Vagina (tissue), 2 donors: Measurements from ENCODE around the gene ASB5. TPM values are rescaled to one million over a fixed set of nuclear protein-coding genes. Genes with fewer than 3 reads are reported as not detected.

Source experiments
- DNase-seq, 2 donors: peaks; one replicate each; pipeline ENCODE4 v3.0.0-alpha.2; 2017; ENCODE audit errors: extremely low spot score in 2 of 2
- H3K27ac ChIP-seq: fragments of 200-600 bp; sonication (generic); one replicate; pipeline ENCODE4 v1.5.1; 2019
- H3K27me3 ChIP-seq: fragments of 200-600 bp; sonication (generic); one replicate; pipeline ENCODE4 v1.5.1; 2019
- H3K36me3 ChIP-seq, 2 donors: fragments of 200-600 bp; sonication (generic); one replicate each; pipeline ENCODE4 v1.5.1; 2017 to 2019
- H3K4me1 ChIP-seq: fragments of 200-600 bp; sonication (generic); one replicate; pipeline ENCODE4 v1.5.1; 2019
- H3K4me3 ChIP-seq, 2 donors: fragments of 200-600 bp; sonication (generic); 1 replicate in 1 of 2; 2 replicates in 1 of 2; pipeline ENCODE4 v1.5.1; 2016 to 2019
- H3K9me3 ChIP-seq: fragments of 200-600 bp; sonication (generic); one replicate; pipeline ENCODE4 v1.5.1; 2019
- CTCF ChIP-seq, 3 experiments: fragments of 450-650 bp in 2 of 3; fragments of 200-600 bp in 1 of 3; sonication (generic) in 1 of 3; IDR thresholded peaks; one replicate each; pipeline ENCODE4 v1.5.1; 2017 to 2019; ENCODE audit warnings: antibody characterized with exemption in 3 of 3, mild to moderate bottlenecking in 2 of 3, moderate library complexity in 2 of 3
- POLR2A ChIP-seq, 2 donors: fragments of 450-650 bp; IDR thresholded peaks; one replicate each; pipeline ENCODE4 v1.6.1; 2017; ENCODE audit warnings: antibody characterized with exemption in 2 of 2, mild to moderate bottlenecking in 2 of 2, moderate library complexity in 2 of 2
- POLR2AphosphoS5 ChIP-seq, 2 donors: sonication (generic); formaldehyde crosslinking; IDR thresholded peaks; one replicate each; pipeline ENCODE4 v1.9.0; 2017; ENCODE audit warnings: antibody characterized with exemption in 2 of 2, mild to moderate bottlenecking in 2 of 2, low read depth in 1 of 2; ENCODE audit not compliant: insufficient read depth in 1 of 2
- intact Hi-C: fragments of 100-400 bp; cut with DNase I; formaldehyde crosslinking; loops from one replicate; pipeline ENCODE4 v1.15.1; 2023
- total RNA-seq: library from RNA; depleted of rRNA; stranded (reverse); fragments of >200 nt; gene quantifications from one replicate; pipeline ENCODE4 v1.2.3, GENCODE V29; 2016

Gene ASB5
- total RNA-seq, 1 donor from 2014 or later = 5.9 TPM

GRCh38 chr4:176185051-176185450 is 84.0 kb downstream of the ASB5 start:
- H3K9me3 ChIP-seq = no peaks in the 10 kb centered on the region
- no peak for TF ChIP-seq POLR2A (IDR thresholded peaks at IDR 0.05)
- no peak for TF ChIP-seq POLR2AphosphoS5 (IDR thresholded peaks at IDR 0.05; ENCODE audit: insufficient read depth in 1 of 2, low read depth in 1 of 2)
- no peak for TF ChIP-seq CTCF (IDR thresholded peaks at IDR 0.05)
- H3K27ac ChIP-seq = no peak overlapping the region
- peaks cover 7% of the 10 kb centered on the region for H3K4me1 ChIP-seq
- H3K27me3 ChIP-seq = no peaks in the 10 kb centered on the region
- H3K36me3 ChIP-seq = no peaks in the 10 kb centered on the region
- H3K4me3 ChIP-seq = no peak overlapping the region
- no peak for DNase-seq
- intact Hi-C loops = no loop called here

Other genes starting within 250 kb of the ASB5 start
- gene WDR17, start 203.4 kb downstream of the ASB5 start, total RNA-seq = 2.0 TPM
- not detected for gene SPATA4, start 73.6 kb downstream of the ASB5 start, total RNA-seq
- gene SPCS3, start 50.7 kb upstream of the ASB5 start, total RNA-seq = 60.2 TPM